Measurements from ENCODE around the gene NSG1.

The NSG1 gene

DNA sequence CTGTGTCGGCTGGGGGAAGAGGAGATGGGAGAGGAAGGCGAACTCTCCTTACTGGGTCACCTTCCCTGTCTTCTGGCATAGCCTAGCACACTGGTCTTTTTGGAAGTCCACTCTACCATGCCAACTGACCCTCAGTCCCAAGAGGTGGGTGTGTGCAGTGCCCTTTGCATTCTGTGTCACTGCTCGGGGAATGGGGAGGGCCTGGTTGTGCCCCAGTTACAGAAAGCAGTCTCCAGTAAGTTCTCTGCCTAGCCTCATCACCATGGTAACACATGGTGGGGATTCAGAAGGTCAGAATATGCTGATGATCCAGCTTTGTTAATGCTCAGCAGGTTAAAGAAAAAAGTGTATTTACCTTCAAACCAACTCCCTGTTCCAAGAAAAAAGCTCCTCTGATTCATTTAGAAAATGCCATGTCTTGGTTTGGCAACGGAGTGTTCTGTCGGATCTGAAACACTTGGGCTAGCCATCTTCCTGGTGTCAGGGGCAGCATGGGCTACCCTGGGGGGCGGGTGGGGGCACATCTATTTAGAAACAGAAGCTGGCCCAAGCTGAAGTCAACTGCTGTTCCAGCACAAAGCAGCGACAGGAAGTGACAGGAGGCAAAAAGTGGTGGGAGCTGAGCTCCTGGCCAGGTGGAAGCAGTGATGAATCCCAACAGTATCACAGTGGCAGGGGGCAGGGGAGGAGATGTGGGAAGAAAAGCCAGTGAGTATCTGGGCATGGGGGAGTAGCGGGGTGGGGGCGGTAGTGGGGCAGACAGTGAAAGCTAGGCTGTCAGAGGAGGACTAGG, 37.0 kb downstream of the NSG1 start:
- no peak for TF ChIP-seq CTCF (IDR thresholded peaks at IDR 0.05; ENCODE audit: insufficient read depth, missing control alignments)
- DNase-seq (ENCODE audit: insufficient read length, low spot score), result no peak
- FAIRE-seq, result no peak

- FAIRE-seq (no peak), DNase-seq (ENCODE audit: insufficient read length, low spot score) (no peak)
- no peak for TF ChIP-seq CTCF (IDR thresholded peaks at IDR 0.05; ENCODE audit: insufficient read depth, missing control alignments)
Measured at GRCh38 chr4:4424499-4425115, 37.7 kb downstream of the NSG1 start.

- DNase-seq (ENCODE audit: insufficient read length, low spot score), result no peak
- no peak for FAIRE-seq
- no peak for TF ChIP-seq CTCF (IDR thresholded peaks at IDR 0.05; ENCODE audit: insufficient read depth, missing control alignments)
Measured at GRCh38 chr4:4425119-4425690, 38.3 kb downstream of the NSG1 start.

DNA sequence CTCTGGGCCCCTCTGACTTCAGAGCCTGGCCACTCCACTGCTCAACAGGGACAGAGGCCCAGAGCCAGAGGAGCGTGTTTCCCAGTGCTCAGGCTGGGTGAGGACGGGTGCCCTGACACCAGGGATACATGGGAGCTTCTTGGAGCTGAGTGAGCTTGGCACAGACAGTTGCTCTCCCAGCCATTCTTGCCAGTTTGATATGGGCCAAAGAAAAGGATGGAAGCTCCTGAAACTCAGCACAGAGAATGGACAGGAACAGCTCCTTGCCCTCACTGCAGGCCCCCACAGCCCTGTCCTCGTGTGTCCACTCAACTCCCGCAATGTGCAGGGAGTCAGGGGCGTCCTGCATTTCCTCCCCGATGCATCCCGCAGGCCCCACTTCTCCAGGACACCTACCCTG, 38.8 kb downstream of the NSG1 start:
- no peak for FAIRE-seq
- no peak for DNase-seq (ENCODE audit: insufficient read length, low spot score)
- no peak for TF ChIP-seq CTCF (IDR thresholded peaks at IDR 0.05; ENCODE audit: insufficient read depth, missing control alignments)

GRCh38 chr4:4426511-4427120, 39.7 kb downstream of the NSG1 start:
- no peak for TF ChIP-seq CTCF (IDR thresholded peaks at IDR 0.05; ENCODE audit: insufficient read depth, missing control alignments)
- FAIRE-seq, result no peak
- no peak for DNase-seq (ENCODE audit: insufficient read length, low spot score)

DNA sequence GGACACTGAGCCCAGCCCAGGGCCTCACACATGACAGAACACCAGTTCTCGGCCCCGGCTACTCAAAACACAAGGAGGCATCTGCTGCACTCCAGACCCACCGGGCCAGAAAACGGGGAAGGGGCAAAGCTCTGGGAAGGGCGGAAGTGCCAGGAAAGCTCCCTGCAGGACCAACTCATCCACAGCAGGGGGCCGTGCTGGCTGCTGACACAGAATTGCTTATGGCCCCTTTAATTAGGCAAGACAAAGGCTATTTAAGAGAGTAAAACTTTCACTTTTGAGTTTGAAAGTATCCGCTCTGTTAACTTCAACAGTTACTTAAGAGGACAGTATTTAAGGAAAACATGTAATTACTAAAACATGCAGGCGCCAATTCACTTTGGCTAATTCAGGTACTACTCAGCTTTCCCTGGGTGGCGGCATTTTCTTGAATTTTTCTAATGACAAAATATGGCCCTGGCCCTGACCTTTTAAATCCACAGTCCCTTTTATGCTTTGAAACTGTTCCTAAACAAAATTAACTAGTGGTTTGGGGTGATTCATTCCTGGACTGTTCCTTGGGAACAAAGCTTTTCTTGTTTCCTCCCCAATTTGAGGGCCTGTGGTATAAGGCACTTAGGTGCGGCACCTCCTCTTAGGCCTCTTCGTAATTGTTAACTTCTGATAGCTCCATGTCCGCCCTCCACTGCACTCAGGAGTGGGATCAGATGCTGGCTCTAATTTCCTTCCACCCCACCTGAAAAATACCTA, 40.4 kb downstream of the NSG1 start:
- DNase-seq (ENCODE audit: insufficient read length, low spot score) (no peak), FAIRE-seq (no peak)
- TF ChIP-seq CTCF (IDR thresholded peaks at IDR 0.05; ENCODE audit: insufficient read depth, missing control alignments), result no peak

All from D721Med (cell line).